Measurements from ENCODE around the gene MYO9A. TPM values are rescaled to one million over a fixed set of nuclear protein-coding genes. Genes with fewer than 3 reads are reported as not detected.

The MYO9A gene
- polyA plus RNA-seq, 4 donors = 1.6 to 10.1 (median 2.6) TPM

- Histone ChIP-seq H3K9me3 (ENCODE audit: control insufficient read depth in 2 of 2, insufficient read depth in 1 of 2, low read depth in 1 of 2, low read length in 1 of 2) (peaks cover 0 to 7% of the 10 kb centered on the region in 2 donors), H3K27me3 (ENCODE audit: control insufficient read depth in 3 of 3, insufficient read depth in 3 of 3, low read length in 3 of 3) (no peaks in the 10 kb centered on the region), H3K36me3 (ENCODE audit: control insufficient read depth in 3 of 3, insufficient read depth in 2 of 3, low read depth in 1 of 3, low read length in 3 of 3) (peaks cover 0 to 11% (median 2%) of the 10 kb centered on the region in 3 donors), H3K27ac (ENCODE audit: low read depth in 1 of 3, low read length in 2 of 3) (no peak overlapping the region), H3K4me1 (ENCODE audit: control insufficient read depth in 3 of 3, insufficient read depth in 2 of 3, low read depth in 1 of 3, low read length in 2 of 3) (no peaks in the 10 kb centered on the region), H3K4me3 (ENCODE audit: low read depth in 1 of 3, low read length in 3 of 3) (no peak overlapping the region)
- WGBS, 3 donors = 88 to 100% (median 91%) methylated on average over 1 of the region's 1 CpG
- DNase-seq = no peak
- no peak for FAIRE-seq
Measured at GRCh38 chr15:72050700-72051099, 67.2 kb downstream of the MYO9A start.

- peaks cover 0 to 7% of the 10 kb centered on the region in 2 donors for H3K9me3 ChIP-seq (ENCODE audit: control insufficient read depth in 2 of 2, insufficient read depth in 1 of 2, low read depth in 1 of 2, low read length in 1 of 2)
- no peak for FAIRE-seq
Measured at GRCh38 chr15:72047020-72047419, 70.9 kb downstream of the MYO9A start.

GRCh38 chr15:72044956-72045355, 73.0 kb downstream of the MYO9A start:
- Histone ChIP-seq H3K27me3 (ENCODE audit: control insufficient read depth in 3 of 3, insufficient read depth in 3 of 3, low read length in 3 of 3) (no peaks in the 10 kb centered on the region), H3K4me1 (ENCODE audit: control insufficient read depth in 3 of 3, insufficient read depth in 2 of 3, low read depth in 1 of 3, low read length in 2 of 3) (no peaks in the 10 kb centered on the region), H3K36me3 (ENCODE audit: control insufficient read depth in 3 of 3, insufficient read depth in 2 of 3, low read depth in 1 of 3, low read length in 3 of 3) (peaks cover 0 to 6% (median 2%) of the 10 kb centered on the region in 3 donors), H3K27ac (ENCODE audit: low read depth in 1 of 3, low read length in 2 of 3) (no peak overlapping the region), H3K9me3 (ENCODE audit: control insufficient read depth in 2 of 2, insufficient read depth in 1 of 2, low read depth in 1 of 2, low read length in 1 of 2) (no peaks in the 10 kb centered on the region), H3K4me3 (ENCODE audit: low read depth in 1 of 3, low read length in 3 of 3) (no peak overlapping the region)
- DNase-seq = no peak
- FAIRE-seq = no peak
- 88 to 94% (median 93%) methylated on average over 3 of the region's 3 CpGs for WGBS, 3 donors

More at GRCh38 chr15:72047020-72047419, 70.9 kb downstream of the MYO9A start:
- Histone ChIP-seq H3K4me3 (ENCODE audit: low read depth in 1 of 3, low read length in 3 of 3) (no peak overlapping the region), H3K27me3 (ENCODE audit: control insufficient read depth in 3 of 3, insufficient read depth in 3 of 3, low read length in 3 of 3) (no peaks in the 10 kb centered on the region), H3K27ac (ENCODE audit: low read depth in 1 of 3, low read length in 2 of 3) (no peak overlapping the region), H3K4me1 (ENCODE audit: control insufficient read depth in 3 of 3, insufficient read depth in 2 of 3, low read depth in 1 of 3, low read length in 2 of 3) (no peaks in the 10 kb centered on the region), H3K36me3 (ENCODE audit: control insufficient read depth in 3 of 3, insufficient read depth in 2 of 3, low read depth in 1 of 3, low read length in 3 of 3) (peaks cover 0 to 6% (median 2%) of the 10 kb centered on the region in 3 donors)
- DNase-seq = no peak

DNA sequence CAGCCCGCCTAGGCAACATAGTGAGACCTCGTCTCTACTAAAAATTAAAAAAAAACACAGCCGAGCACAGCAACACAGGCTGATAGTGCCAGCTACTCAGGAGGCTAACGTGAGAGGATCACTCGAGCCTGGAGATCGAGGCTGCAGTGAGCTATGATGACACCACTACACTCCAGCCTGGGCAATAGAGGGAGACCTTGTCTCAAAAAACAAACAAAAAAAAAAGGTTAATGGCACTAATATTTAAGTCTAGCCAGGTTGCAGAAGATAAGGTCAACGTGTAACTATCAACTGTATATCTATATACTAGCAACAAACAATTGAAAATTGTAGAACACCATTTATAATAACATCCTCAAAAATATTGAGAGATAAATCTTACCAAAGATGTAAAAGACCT, 75.1 kb downstream of the MYO9A start:
- 81 to 86% (median 84%) methylated on average over 7 of the region's 7 CpGs for WGBS, 3 donors
- FAIRE-seq (peak; percentile 36), DNase-seq (no peak)
- Histone ChIP-seq H3K27me3 (ENCODE audit: control insufficient read depth in 3 of 3, insufficient read depth in 3 of 3, low read length in 3 of 3) (no peaks in the 10 kb centered on the region), H3K4me3 (ENCODE audit: low read depth in 1 of 3, low read length in 3 of 3) (no peak overlapping the region), H3K4me1 (ENCODE audit: control insufficient read depth in 3 of 3, insufficient read depth in 2 of 3, low read depth in 1 of 3, low read length in 2 of 3) (no peaks in the 10 kb centered on the region), H3K36me3 (ENCODE audit: control insufficient read depth in 3 of 3, insufficient read depth in 2 of 3, low read depth in 1 of 3, low read length in 3 of 3) (peaks cover 0 to 11% (median 2%) of the 10 kb centered on the region in 3 donors), H3K27ac (ENCODE audit: low read depth in 1 of 3, low read length in 2 of 3) (no peak overlapping the region), H3K9me3 (ENCODE audit: control insufficient read depth in 2 of 2, insufficient read depth in 1 of 2, low read depth in 1 of 2, low read length in 1 of 2) (peaks cover 0 to 4% of the 10 kb centered on the region in 2 donors)

- Histone ChIP-seq H3K27ac (ENCODE audit: low read depth in 1 of 3, low read length in 2 of 3) (no peak overlapping the region), H3K36me3 (ENCODE audit: control insufficient read depth in 3 of 3, insufficient read depth in 2 of 3, low read depth in 1 of 3, low read length in 3 of 3) (peaks cover 0 to 11% (median 2%) of the 10 kb centered on the region in 3 donors), H3K27me3 (ENCODE audit: control insufficient read depth in 3 of 3, insufficient read depth in 3 of 3, low read length in 3 of 3) (no peaks in the 10 kb centered on the region), H3K9me3 (ENCODE audit: control insufficient read depth in 2 of 2, insufficient read depth in 1 of 2, low read depth in 1 of 2, low read length in 1 of 2) (peaks cover 0 to 10% of the 10 kb centered on the region in 2 donors), H3K4me1 (ENCODE audit: control insufficient read depth in 3 of 3, insufficient read depth in 2 of 3, low read depth in 1 of 3, low read length in 2 of 3) (no peaks in the 10 kb centered on the region), H3K4me3 (ENCODE audit: low read depth in 1 of 3, low read length in 3 of 3) (no peak overlapping the region)
- WGBS, 3 donors = 75 to 97% (median 88%) methylated on average over 1 of the region's 1 CpG
- FAIRE-seq (no peak), DNase-seq (no peak)
Measured at GRCh38 chr15:72042054-72042453, 75.9 kb downstream of the MYO9A start.

DNA sequence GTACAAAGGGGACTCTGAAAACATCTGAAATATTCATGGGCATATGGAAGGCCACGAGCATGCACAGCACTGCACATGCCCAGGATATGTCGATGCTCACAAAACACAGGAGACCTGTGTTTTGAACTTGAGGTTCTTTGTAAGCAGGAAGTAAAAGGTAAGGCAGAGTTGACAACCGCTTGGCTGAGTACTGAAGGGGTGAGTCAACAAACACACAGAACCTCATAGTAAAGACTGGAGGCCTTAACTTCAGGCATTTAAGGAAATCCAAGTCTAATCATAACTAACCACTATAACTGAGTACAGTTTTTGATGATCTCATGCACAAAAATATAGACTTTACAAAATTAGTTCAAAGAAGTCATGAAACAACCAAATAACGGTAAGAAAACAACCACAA, 80.6 kb downstream of the MYO9A start:
- no peak overlapping the region for H3K4me3 ChIP-seq (ENCODE audit: low read depth in 1 of 3, low read length in 3 of 3)
- 87 to 93% (median 93%) methylated on average over 4 of the region's 4 CpGs for WGBS, 3 donors
- H3K27me3 ChIP-seq (ENCODE audit: control insufficient read depth in 3 of 3, insufficient read depth in 3 of 3, low read length in 3 of 3) = no peaks in the 10 kb centered on the region
- H3K9me3 ChIP-seq (ENCODE audit: control insufficient read depth in 2 of 2, insufficient read depth in 1 of 2, low read depth in 1 of 2, low read length in 1 of 2) = peaks cover 0 to 16% of the 10 kb centered on the region in 2 donors
- FAIRE-seq (no peak), DNase-seq (no peak)
- no peak overlapping the region for H3K27ac ChIP-seq (ENCODE audit: low read depth in 1 of 3, low read length in 2 of 3)
- H3K36me3 ChIP-seq (ENCODE audit: control insufficient read depth in 3 of 3, insufficient read depth in 2 of 3, low read depth in 1 of 3, low read length in 3 of 3) = peaks cover 0 to 8% (median 0%) of the 10 kb centered on the region in 3 donors
- H3K4me1 ChIP-seq (ENCODE audit: control insufficient read depth in 3 of 3, insufficient read depth in 2 of 3, low read depth in 1 of 3, low read length in 2 of 3) = no peaks in the 10 kb centered on the region

DNA sequence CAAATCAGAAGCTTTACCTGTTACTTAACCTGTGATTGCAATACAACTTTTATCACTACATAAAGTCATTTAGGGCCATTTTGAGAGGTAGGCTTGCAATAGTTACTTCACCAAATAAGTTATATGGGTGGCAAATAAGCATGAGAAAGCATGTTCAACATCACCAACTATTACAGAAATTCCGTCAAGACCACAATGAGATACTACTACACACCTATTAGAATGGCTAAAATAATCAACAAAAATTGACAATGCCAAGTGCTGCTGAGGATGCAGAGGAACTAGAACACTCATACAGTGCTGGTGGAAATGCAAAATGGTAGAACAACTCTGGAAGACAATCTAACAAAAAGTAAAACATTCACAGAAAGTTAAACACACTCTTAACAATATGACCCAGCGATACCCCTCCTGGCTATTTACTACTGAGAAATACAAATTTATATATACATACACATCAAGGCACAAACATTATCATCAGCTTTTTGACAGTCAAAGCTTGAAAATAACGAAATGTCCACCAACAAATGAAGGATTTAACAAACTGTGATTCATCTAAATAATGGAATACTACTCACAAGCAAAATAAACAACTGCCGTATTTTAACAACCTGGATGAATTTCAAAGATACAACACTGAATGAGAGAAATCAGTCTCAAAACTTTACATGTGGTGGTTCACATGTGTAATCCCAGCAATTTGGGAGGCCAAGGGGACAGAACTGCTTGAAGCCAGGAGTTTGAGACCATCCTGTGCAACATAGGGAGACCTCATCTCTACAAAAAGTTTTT, 82.9 kb downstream of the MYO9A start:
- FAIRE-seq = no peak
- Histone ChIP-seq H3K4me3 (ENCODE audit: low read depth in 1 of 3, low read length in 3 of 3) (no peak overlapping the region), H3K4me1 (ENCODE audit: control insufficient read depth in 3 of 3, insufficient read depth in 2 of 3, low read depth in 1 of 3, low read length in 2 of 3) (no peaks in the 10 kb centered on the region), H3K9me3 (ENCODE audit: control insufficient read depth in 2 of 2, insufficient read depth in 1 of 2, low read depth in 1 of 2, low read length in 1 of 2) (peaks cover 0 to 16% of the 10 kb centered on the region in 2 donors), H3K27ac (ENCODE audit: low read depth in 1 of 3, low read length in 2 of 3) (no peak overlapping the region), H3K36me3 (ENCODE audit: control insufficient read depth in 3 of 3, insufficient read depth in 2 of 3, low read depth in 1 of 3, low read length in 3 of 3) (peaks cover 0 to 12% (median 0%) of the 10 kb centered on the region in 3 donors), H3K27me3 (ENCODE audit: control insufficient read depth in 3 of 3, insufficient read depth in 3 of 3, low read length in 3 of 3) (no peaks in the 10 kb centered on the region)
- WGBS, 3 donors = 64 to 85% (median 74%) methylated on average over 4 of the region's 4 CpGs
- no peak for DNase-seq

GRCh38 chr15:72034351-72034750, 83.6 kb downstream of the MYO9A start:
- DNase-seq = no peak
- peaks cover 0 to 6% (median 0%) of the 10 kb centered on the region in 3 donors for H3K36me3 ChIP-seq (ENCODE audit: control insufficient read depth in 3 of 3, insufficient read depth in 2 of 3, low read depth in 1 of 3, low read length in 3 of 3)
- H3K4me3 ChIP-seq (ENCODE audit: low read depth in 1 of 3, low read length in 3 of 3) = no peak overlapping the region
- H3K9me3 ChIP-seq (ENCODE audit: control insufficient read depth in 2 of 2, insufficient read depth in 1 of 2, low read depth in 1 of 2, low read length in 1 of 2) = peaks cover 0 to 16% of the 10 kb centered on the region in 2 donors
- no peaks in the 10 kb centered on the region for H3K27me3 ChIP-seq (ENCODE audit: control insufficient read depth in 3 of 3, insufficient read depth in 3 of 3, low read length in 3 of 3)
- H3K4me1 ChIP-seq (ENCODE audit: control insufficient read depth in 3 of 3, insufficient read depth in 2 of 3, low read depth in 1 of 3, low read length in 2 of 3) = no peaks in the 10 kb centered on the region
- H3K27ac ChIP-seq (ENCODE audit: low read depth in 1 of 3, low read length in 2 of 3) = no peak overlapping the region
- WGBS, 3 donors = 73 to 100% (median 90%) methylated on average over 1 of the region's 1 CpG
- FAIRE-seq = no peak
